GM12801 (cell line): ENCODE data around the gene GCHFR.

ENCODE experiments used
- TF ChIP-seq, protein P1 (sequence below): IDR thresholded peaks from one replicate; pipeline ENCODE4 v1.5.1; 2011; ENCODE audit warnings: control low read depth; ENCODE audit not compliant: insufficient read length; ENCODE audit errors: extremely low read depth

GCHFR gene

GRCh38 chr15:40807888-40808461 is 44.1 kb downstream of the GCHFR start:
- TF ChIP-seq, protein P1, sequence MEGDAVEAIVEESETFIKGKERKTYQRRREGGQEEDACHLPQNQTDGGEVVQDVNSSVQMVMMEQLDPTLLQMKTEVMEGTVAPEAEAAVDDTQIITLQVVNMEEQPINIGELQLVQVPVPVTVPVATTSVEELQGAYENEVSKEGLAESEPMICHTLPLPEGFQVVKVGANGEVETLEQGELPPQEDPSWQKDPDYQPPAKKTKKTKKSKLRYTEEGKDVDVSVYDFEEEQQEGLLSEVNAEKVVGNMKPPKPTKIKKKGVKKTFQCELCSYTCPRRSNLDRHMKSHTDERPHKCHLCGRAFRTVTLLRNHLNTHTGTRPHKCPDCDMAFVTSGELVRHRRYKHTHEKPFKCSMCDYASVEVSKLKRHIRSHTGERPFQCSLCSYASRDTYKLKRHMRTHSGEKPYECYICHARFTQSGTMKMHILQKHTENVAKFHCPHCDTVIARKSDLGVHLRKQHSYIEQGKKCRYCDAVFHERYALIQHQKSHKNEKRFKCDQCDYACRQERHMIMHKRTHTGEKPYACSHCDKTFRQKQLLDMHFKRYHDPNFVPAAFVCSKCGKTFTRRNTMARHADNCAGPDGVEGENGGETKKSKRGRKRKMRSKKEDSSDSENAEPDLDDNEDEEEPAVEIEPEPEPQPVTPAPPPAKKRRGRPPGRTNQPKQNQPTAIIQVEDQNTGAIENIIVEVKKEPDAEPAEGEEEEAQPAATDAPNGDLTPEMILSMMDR = no peak

GRCh38 chr15:40808861-40809450 is 45.1 kb downstream of the GCHFR start:
- TF ChIP-seq, protein P1 = no peak

DNA sequence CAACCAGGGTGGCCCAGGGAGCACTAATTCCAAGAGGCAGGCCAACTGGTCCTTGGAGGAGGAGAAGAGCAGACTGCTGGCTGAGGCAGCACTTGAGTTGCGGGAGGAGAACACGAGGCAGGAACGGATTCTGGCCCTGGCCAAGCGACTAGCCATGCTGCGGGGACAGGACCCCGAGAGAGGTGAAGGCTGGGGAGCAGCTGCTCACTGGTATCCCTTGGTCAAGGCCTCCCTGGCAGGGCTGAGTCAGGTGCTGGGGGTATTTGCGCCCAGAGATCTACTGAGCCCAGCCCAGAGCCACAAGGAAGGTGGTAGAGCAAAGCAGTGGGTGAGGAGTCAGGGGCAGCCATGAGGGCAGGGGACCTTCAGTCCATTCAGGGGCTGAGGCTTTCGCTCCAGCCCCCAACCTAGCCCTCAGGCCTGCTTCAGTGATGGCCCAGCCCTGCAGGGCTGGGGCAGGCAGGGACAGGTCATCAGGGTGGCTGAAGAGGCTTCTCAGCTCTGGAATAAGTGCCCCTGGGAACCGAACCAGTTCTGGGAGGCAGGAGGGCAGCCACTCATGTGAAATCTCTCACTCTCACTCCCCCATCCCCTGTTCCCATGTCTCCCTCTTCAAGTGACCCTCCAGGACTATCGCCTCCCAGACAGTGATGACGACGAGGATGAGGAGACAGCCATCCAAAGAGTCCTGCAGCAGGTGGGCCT is 49.0 kb downstream of the GCHFR start:
- TF ChIP-seq, protein P1 = no peak

DNA sequence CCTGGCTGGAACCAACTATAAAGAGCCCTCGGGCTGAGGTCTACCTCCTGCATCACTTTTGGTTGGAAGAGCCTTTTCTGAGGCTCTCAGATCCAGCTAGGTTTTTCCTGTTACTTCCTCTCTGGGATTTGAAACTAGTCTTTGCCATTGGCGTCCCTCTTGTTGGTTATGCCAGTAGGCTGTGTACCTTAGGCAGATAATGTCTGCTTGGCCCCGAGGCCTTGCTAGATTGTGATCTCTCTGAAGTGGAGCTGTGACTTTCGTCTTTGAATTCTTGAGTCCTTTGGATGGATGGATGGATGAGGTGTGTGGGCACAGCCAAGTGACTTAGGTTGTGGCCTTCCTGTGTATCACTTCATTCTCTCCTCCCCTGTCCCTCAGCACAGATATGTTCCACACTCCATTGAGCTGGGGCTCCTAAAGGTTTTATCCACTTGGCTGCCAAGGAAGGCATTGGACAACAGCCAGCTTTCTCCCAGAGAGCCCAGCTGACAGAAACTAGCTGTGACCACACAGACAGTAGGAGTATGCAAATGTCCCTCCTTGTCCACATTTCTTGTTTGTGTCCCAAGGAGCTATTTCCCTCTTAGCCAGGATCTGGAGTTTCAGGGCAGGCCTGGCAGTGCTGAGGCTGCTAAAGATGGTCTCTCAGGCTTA is 51.3 kb downstream of the GCHFR start:
- TF ChIP-seq, protein P1 = no peak
